Ureter (tissue), 1 donor: Measurements from ENCODE around the gene TNPO2. TPM values are rescaled to one million over a fixed set of nuclear protein-coding genes. Genes with fewer than 3 reads are reported as not detected.
A peak's percentile ranks its signal among the peaks of the same experiment; 100 is the strongest.

Experiments used
- DNase-seq: peaks from one replicate; pipeline ENCODE4 v3.0.0-alpha.2; 2020; ENCODE audit warnings: low spot score
- total RNA-seq: library from RNA; stranded (reverse); gene quantifications from one replicate; pipeline ENCODE4 v1.2.4, GENCODE V29; 2023
- donor health status: DM: yes; HTN: yes; CAD: no.

The TNPO2 gene
- total RNA-seq, 1 donor from 2014 or later, result 111 TPM

- DNase-seq, result peak; percentile 85
These were observed 47.3 kb downstream of the TNPO2 start for GRCh38 chr19:12676384-12676792.

GRCh38 chr19:12675940-12676339, 47.8 kb downstream of the TNPO2 start:
- DNase-seq, result no peak

GRCh38 chr19:12675399-12675798, 48.3 kb downstream of the TNPO2 start:
- DNase-seq, result no peak

GRCh38 chr19:12672744-12673143, 51.0 kb downstream of the TNPO2 start:
- no peak for DNase-seq

GRCh38 chr19:12670159-12670928, 53.4 kb downstream of the TNPO2 start:
- DNase-seq, result no peak

- peak; percentile 82 for DNase-seq
These were observed 54.2 kb downstream of the TNPO2 start for GRCh38 chr19:12669270-12670158.

- DNase-seq, result no peak
These were observed 54.8 kb downstream of the TNPO2 start for GRCh38 chr19:12668932-12669269.

- no peak for DNase-seq
These were observed 55.4 kb downstream of the TNPO2 start for GRCh38 chr19:12668346-12668745.

GRCh38 chr19:12667731-12668302, 55.9 kb downstream of the TNPO2 start:
- no peak for DNase-seq

- peak; percentile 77 for DNase-seq
These were observed 57.3 kb downstream of the TNPO2 start, which contains the start of the genes MAN2B1 and WDR83 for GRCh38 chr19:12666265-12667048. Gene MAN2B1, minus strand, starts transcription at chr19:12666742. Its CDS starts 41 bp downstream, at chr19:12666701. Gene WDR83, plus strand, starts transcription at chr19:12666807. Its CDS starts 2,984 bp downstream, at chr19:12669791.

GRCh38 chr19:12665671-12666264, 58.0 kb downstream of the TNPO2 start:
- no peak for DNase-seq

- DNase-seq, result no peak
These were observed 58.5 kb downstream of the TNPO2 start for GRCh38 chr19:12665281-12665573.

- DNase-seq, result no peak
These were observed 59.1 kb downstream of the TNPO2 start for GRCh38 chr19:12664406-12665280.

- no peak for DNase-seq
These were observed 62.8 kb downstream of the TNPO2 start for GRCh38 chr19:12660980-12661379.

GRCh38 chr19:12657966-12658365, 65.8 kb downstream of the TNPO2 start:
- no peak for DNase-seq

- DNase-seq, result no peak
These were observed 66.7 kb downstream of the TNPO2 start for GRCh38 chr19:12656899-12657571.

- DNase-seq, result no peak
These were observed 68.2 kb downstream of the TNPO2 start for GRCh38 chr19:12655546-12655945.

GRCh38 chr19:12652219-12652618, 71.5 kb downstream of the TNPO2 start:
- DNase-seq, result no peak

- DNase-seq, result no peak
These were observed 73.8 kb downstream of the TNPO2 start for GRCh38 chr19:12649941-12650340.
